T-helper 2 cell (primary cell): Measurements from ENCODE around the gene GPR84.
A peak's percentile ranks its signal among the peaks of the same experiment; 100 is the strongest.

Experiments
- DNase-seq, 5 experiments: peaks; one replicate each; pipeline versions ENCODE4 v3.0.0 to v3.0.0-alpha.2; 2012 to 2022
- total RNA-seq, 2 donors: gene quantifications; one replicate each; lab custom pipeline; 2026; lab: John Stamatoyannopoulos, UW

The GPR84 gene
- total RNA-seq: 0 reads per million in 2 donors

DNA sequence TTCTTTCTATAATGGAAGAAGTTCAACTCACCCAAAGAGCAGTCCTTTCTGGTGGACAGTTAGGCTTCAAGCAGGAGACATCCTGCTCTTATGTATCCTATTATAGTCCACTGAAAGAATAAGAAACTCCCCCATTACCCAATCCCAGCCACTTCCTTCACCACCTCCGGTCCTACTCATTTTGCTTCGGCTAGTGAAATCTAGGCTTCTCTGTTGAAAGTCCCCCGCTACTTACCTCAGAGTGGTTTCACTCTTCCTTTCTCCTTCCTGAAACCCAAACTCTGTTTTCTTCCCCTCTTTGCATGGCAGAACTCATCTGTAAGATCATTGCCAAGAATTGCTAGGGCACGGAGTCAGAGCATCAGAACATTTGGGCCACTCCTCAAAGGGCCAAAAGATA, at the start of gene GPR84:
TSS of gene GPR84 (minus strand) at position 74 of the 400 bp plus-strand sequence. CDS start 635 bp downstream, outside the sequence.
- peak in 2 of 5 experiments; percentile 19 to 72 for DNase-seq

DNA sequence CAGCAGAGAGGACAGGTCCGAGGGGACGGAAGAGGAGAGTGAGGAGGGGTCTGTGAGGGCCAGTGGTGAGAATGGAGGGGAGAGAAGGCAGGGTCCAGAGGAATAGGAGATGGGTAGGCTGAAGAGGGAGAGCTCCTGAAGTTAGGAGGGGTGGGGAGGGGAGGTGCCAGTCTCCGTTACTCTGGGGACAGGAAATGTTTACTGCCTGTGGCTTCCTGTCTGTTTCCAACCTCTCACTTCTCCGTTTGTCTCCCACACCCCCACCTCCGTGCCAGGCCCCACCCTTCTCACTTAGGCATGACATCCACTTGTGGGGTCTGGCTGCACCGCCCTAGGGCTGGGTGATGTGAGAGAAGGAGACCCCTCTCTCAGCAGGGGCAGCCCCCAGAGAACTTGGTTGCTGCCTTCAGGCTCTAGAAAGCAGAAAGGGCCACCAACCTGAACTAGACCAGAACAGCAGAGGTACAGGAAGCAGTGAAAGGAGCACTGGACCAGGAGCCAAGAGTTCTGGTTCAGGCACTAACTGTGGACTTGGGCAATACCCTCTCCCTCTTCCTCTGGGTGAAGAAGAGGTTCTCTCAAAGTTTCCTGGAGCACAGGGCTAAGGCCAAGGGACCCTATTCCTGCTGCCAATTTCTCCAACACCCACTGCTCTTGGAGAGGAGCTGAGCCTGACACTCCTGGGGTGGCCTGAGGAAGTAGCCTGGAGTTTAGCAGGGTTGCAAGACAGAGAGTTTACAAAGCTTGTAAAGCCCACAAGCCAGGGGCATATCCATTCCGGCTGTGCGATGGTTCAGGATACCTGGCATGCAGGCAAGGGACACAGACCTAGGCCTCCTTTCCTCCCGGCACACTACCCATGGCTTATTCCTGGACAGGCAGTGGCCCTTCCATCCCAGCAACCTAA, 49.3 kb upstream of the GPR84 start:
- DNase-seq: peak; percentile 40 to 91 (median 71)

- peak in 1 of 5 experiments; percentile 77 for DNase-seq
These were observed 48.5 kb upstream of the GPR84 start for GRCh38 chr12:54412786-54413185.

- no peak for DNase-seq
These were observed 48.1 kb upstream of the GPR84 start for GRCh38 chr12:54412348-54412747.

GRCh38 chr12:54411391-54412241, 47.3 kb upstream of the GPR84 start:
- peak in 3 of 5 experiments; percentile 35 to 82 (median 51) for DNase-seq

GRCh38 chr12:54409267-54409666, 45.0 kb upstream of the GPR84 start:
- no peak for DNase-seq

DNA sequence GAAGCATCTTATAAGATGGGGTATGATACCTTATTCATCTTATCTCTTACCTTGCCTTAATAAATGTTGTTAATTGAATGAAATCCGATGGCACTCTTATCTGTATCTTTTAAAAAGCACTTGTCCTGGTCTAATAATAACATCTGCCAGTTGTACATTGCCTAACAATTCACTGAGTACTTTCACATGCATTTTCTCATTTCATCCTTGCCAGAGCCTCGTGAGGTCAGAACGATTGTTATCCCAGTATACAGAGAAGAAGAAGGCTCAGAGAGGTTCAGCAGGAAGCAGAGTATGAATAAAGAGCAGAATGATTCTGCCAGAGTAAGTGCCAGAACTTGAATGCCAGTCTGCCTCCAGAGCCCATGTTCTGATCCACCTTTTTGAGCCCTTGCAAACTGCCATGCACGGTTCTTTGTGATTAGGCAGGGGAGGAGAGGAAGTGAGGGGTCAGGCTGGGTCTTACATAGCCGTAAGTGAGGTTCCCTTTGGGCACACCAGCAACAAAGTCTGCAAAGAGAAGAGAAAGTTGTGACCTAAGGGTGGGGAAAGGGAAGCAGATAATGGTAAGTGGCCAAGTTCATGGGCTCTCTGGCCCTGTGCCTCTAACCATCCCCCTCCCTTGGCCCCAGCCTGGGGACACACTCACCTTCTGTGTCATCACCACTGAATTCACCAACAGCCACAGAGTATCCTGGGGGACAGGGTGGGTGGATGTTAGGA, 43.1 kb upstream of the GPR84 start:
- DNase-seq: no peak

- DNase-seq: no peak
These were observed 41.3 kb upstream of the GPR84 start for GRCh38 chr12:54405573-54405972.

GRCh38 chr12:54405106-54405505, 40.8 kb upstream of the GPR84 start:
- no peak for DNase-seq

- DNase-seq: peak; percentile 34 to 62 (median 51)
These were observed 40.0 kb upstream of the GPR84 start for GRCh38 chr12:54404061-54405004.

- DNase-seq: no peak
These were observed 36.8 kb upstream of the GPR84 start for GRCh38 chr12:54401119-54401518.

GRCh38 chr12:54398995-54399793, 34.9 kb upstream of the GPR84 start:
- DNase-seq: peak; percentile 67 to 84 (median 76)

GRCh38 chr12:54398218-54398617, 33.9 kb upstream of the GPR84 start:
- DNase-seq: no peak

GRCh38 chr12:54397157-54397556, 32.9 kb upstream of the GPR84 start:
- DNase-seq: no peak

DNA sequence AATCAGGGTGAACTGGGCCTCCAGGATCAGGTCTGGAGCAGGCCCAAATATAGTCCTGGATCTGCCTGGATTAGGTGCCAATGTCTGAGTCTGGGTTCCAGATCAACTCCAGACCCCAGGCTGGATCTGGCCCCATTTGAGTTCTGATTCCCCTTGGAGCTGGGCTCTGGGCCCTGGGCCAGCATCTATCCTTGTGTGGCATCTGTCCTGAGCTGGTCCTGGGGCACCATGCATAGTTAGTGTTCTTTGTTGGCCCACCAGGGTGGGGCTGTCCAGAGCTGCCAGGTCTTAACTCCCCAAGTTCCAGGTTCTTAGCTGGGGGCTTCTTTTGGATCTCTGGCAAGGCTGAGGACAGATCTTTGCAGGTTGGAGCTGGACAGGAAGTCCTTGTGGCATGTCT, 31.3 kb upstream of the GPR84 start:
- DNase-seq: no peak

GRCh38 chr12:54394986-54395385, 30.7 kb upstream of the GPR84 start:
- DNase-seq: no peak

GRCh38 chr12:54394281-54394719, 30.0 kb upstream of the GPR84 start:
- DNase-seq: no peak

- DNase-seq: no peak
These were observed 29.5 kb upstream of the GPR84 start for GRCh38 chr12:54393743-54394142.

GRCh38 chr12:54393207-54393609, 28.9 kb upstream of the GPR84 start:
- no peak for DNase-seq

DNA sequence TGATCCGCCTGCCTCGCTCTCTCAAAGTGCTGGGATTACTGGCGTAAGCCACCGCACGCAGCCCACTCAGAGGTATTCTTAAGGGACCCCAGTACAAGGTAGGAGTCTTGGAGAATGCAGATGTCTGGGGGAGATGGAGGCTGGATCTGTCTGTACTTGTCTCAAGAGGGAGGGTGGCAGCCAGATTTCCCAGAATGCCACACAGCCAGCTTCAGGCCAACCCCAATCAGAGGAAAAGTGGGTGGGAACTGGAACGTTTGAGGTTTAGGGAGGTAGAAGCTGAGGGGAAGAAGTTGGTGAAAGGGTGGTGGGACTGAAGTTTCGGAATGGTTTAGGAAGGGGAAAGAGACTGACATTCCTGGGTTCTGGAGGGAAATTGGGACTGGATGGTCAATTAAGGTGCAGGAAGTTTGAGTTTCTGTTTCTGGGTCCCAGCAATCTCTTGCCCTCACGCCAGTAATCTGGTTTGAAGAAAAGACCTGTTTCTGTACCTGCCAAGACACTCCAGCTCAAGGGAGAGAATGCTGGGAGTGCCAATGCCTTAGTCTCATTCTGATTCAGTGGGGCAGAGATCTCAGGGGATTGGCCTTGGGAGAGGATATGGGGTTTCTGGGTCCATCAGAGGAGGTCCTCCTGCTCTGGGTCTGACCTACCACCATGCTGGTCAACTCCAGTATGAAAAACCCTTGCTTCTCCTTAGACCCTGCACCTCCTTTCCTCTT, 28.4 kb upstream of the GPR84 start:
- no peak for DNase-seq
